ENCODE results near the gene PCED1B. TPM values are rescaled to one million over a fixed set of nuclear protein-coding genes. Genes with fewer than 3 reads are reported as not detected.

The PCED1B gene
- total RNA-seq, 1 experiment from 2014 or later, result 0.86 TPM

GRCh38 chr12:47282206-47282605, 202.8 kb downstream of the PCED1B start:
- BruUV-seq (replicated peaks), result no TSS peak
- Histone ChIP-seq H3K4me1 (ENCODE audit: control insufficient read depth in 1 of 2, insufficient read depth in 2 of 2, low read length in 2 of 2) (peaks cover 10 to 40% of the 10 kb centered on the region in 2 experiments), H3K36me3 (ENCODE audit: control insufficient read depth in 1 of 2, insufficient read depth in 2 of 2, low read length in 2 of 2) (no peaks in the 10 kb centered on the region), H3K9me2 (ENCODE audit: insufficient read depth) (no peaks in the 10 kb centered on the region), H4K20me1 (ENCODE audit: insufficient read depth) (no peaks in the 10 kb centered on the region), H3K4me3 (replicated peaks in 1 of 2; ENCODE audit: low read depth in 1 of 2, low read length in 2 of 2) (no peak overlapping the region), H3K9ac (ENCODE audit: low read length) (no peak overlapping the region), H3K79me2 (ENCODE audit: insufficient read depth, low read length) (no peaks in the 10 kb centered on the region), H3K4me2 (ENCODE audit: low read length) (no peak overlapping the region), H2AFZ (ENCODE audit: low read depth, low read length, poor library complexity, severe bottlenecking) (no peak overlapping the region), H3K9me3 (ENCODE audit: control insufficient read depth in 1 of 2, insufficient read depth in 1 of 2, low read depth in 1 of 2, low read length in 2 of 2) (no peaks in the 10 kb centered on the region), H3K27me3 (ENCODE audit: insufficient read depth, low read length) (no peaks in the 10 kb centered on the region), H3K27ac (ENCODE audit: low read depth, low read length) (no peak overlapping the region)
- ChIA-PET RAD21 (ENCODE audit: low non-redundant PET in 1 of 2, low total read pairs in 2 of 2, uncharacterized antibody in 2 of 2, unreplicated experiment in 2 of 2) (no interaction called here), CTCF (interaction anchor here (1.2 kb wide), 1 partner anchor 25 kb away, joined by 3 read pairs; no protein-coding TSS in a partner anchor), POLR2A (no interaction called here)
- intact Hi-C loops (cut with micrococcal nuclease), result no loop called here
- no peak for DNase-seq (ENCODE audit: low read depth, low spot score)
- ATAC-seq, result no peak
- TF ChIP-seq, protein P1, sequence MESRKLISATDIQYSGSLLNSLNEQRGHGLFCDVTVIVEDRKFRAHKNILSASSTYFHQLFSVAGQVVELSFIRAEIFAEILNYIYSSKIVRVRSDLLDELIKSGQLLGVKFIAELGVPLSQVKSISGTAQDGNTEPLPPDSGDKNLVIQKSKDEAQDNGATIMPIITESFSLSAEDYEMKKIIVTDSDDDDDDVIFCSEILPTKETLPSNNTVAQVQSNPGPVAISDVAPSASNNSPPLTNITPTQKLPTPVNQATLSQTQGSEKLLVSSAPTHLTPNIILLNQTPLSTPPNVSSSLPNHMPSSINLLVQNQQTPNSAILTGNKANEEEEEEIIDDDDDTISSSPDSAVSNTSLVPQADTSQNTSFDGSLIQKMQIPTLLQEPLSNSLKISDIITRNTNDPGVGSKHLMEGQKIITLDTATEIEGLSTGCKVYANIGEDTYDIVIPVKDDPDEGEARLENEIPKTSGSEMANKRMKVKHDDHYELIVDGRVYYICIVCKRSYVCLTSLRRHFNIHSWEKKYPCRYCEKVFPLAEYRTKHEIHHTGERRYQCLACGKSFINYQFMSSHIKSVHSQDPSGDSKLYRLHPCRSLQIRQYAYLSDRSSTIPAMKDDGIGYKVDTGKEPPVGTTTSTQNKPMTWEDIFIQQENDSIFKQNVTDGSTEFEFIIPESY (IDR thresholded peaks at IDR 0.05; ENCODE audit: extremely low read depth, insufficient replicate concordance, low read length), result no peak
- TF ChIP-seq YY1 (IDR thresholded peaks at IDR 0.05; ENCODE audit: extremely low read depth, insufficient replicate concordance, low read depth, low read length) (no peak), POLR2AphosphoS5 (IDR thresholded peaks at IDR 0.05; ENCODE audit: low read depth, low read length) (no peak), CEBPB (IDR thresholded peaks at IDR 0.05; ENCODE audit: low read depth) (no peak), FOSL1 (IDR thresholded peaks at IDR 0.05; ENCODE audit: low read depth) (no peak), SRF (IDR thresholded peaks at IDR 0.05; ENCODE audit: low read depth) (no peak), ZFX (IDR thresholded peaks at IDR 0.05) (no peak), REST (IDR thresholded peaks at IDR 0.05; ENCODE audit: low read depth) (no peak), MAX (IDR thresholded peaks at IDR 0.05) (no peak)
- TF ChIP-seq, protein P2, sequence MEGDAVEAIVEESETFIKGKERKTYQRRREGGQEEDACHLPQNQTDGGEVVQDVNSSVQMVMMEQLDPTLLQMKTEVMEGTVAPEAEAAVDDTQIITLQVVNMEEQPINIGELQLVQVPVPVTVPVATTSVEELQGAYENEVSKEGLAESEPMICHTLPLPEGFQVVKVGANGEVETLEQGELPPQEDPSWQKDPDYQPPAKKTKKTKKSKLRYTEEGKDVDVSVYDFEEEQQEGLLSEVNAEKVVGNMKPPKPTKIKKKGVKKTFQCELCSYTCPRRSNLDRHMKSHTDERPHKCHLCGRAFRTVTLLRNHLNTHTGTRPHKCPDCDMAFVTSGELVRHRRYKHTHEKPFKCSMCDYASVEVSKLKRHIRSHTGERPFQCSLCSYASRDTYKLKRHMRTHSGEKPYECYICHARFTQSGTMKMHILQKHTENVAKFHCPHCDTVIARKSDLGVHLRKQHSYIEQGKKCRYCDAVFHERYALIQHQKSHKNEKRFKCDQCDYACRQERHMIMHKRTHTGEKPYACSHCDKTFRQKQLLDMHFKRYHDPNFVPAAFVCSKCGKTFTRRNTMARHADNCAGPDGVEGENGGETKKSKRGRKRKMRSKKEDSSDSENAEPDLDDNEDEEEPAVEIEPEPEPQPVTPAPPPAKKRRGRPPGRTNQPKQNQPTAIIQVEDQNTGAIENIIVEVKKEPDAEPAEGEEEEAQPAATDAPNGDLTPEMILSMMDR (IDR thresholded peaks at IDR 0.05 in 2 of 3, conservative IDR thresholded peaks at IDR 0.05 in 1 of 3; ENCODE audit: borderline replicate concordance in 1 of 3, insufficient read depth in 1 of 3, low read depth in 2 of 3, low read length in 2 of 3), result no peak

Data from HCT116 (cell line).